Measurements from ENCODE around the gene GALNT9. TPM values are rescaled to one million over a fixed set of nuclear protein-coding genes. Genes with fewer than 3 reads are reported as not detected.

Gene GALNT9
- polyA plus RNA-seq, 2 of the 4 experiments (the other 2 are of a cell fraction): 0.66 to 2.8 TPM

DNA sequence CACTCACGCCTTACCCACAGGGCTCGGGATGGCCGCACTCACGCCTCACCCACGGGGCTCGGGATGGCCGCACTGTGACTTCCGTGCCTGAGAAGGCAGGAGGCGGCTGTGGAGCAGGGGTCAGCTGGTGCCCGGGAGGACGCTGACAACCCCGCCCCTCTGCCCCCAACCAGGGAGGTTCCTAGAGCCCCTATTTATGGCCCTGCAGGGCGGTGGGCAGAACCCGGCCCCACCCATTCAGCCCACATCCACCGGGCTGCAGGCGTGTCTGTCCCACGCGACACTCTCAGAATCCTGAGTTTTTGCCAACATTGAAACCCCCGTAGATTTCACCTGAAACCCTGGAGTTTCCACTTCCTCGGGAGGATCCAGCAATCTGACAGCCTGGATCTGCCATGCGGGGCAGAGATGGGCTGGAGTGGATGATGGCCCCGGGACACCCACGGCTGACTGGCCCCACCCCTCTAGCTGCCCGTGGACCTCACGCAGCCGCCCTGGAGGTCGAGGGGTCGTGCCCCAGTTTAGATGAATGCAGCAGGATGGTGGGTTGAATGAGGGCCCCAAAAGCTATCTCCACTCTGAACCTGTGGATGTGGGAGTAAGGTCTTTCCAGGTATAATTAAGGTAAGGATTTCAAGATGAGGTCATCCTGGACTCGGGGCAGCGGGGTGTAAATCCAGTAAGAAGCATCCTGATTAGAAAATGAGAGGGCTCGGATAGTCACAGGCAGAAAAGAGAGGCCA lies 20.4 kb downstream of the GALNT9 start:
- peaks cover 7% of the 10 kb centered on the region; the same call in 2 of the 3 replicates for H3K9me3 ChIP-seq
- H3K27ac ChIP-seq: no peak overlapping the region
- POLR2A ChIA-PET: no interaction called here
- ATAC-seq: no peak
- H3K4me1 ChIP-seq: no peaks in the 10 kb centered on the region
- CTCF ChIA-PET: interaction anchor here (0.7 kb wide), 1 partner anchor 134 kb away, joined by 3 read pairs; no protein-coding TSS in a partner anchor
- H3K4me2 ChIP-seq: no peak overlapping the region
- no peak for TF ChIP-seq ZSCAN20 (CRISPR knock-in tag; IDR thresholded peaks at IDR 0.05)
- TF ChIP-seq BHLHE40 (IDR thresholded peaks at IDR 0.05; ENCODE audit: low read depth, low read length): no peak
- TF ChIP-seq RAD21 (conservative IDR thresholded peaks at IDR 0.05 in 1 of 2, IDR thresholded peaks at IDR 0.05 in 1 of 2): no peak
- no peak for TF ChIP-seq EHF (CRISPR knock-in tag; IDR thresholded peaks at IDR 0.05)
- TF ChIP-seq RARB (CRISPR knock-in tag; IDR thresholded peaks at IDR 0.05): no peak
- WGBS (ENCODE audit: missing lambda C conversion rate): 72% methylated on average over 26 of the region's 31 CpGs
- no peak for DNase-seq (ENCODE audit: low read depth in 1 of 2, low spot score in 1 of 2)
- H3K4me3 ChIP-seq: no peak overlapping the region
- no peak for FAIRE-seq

DNA sequence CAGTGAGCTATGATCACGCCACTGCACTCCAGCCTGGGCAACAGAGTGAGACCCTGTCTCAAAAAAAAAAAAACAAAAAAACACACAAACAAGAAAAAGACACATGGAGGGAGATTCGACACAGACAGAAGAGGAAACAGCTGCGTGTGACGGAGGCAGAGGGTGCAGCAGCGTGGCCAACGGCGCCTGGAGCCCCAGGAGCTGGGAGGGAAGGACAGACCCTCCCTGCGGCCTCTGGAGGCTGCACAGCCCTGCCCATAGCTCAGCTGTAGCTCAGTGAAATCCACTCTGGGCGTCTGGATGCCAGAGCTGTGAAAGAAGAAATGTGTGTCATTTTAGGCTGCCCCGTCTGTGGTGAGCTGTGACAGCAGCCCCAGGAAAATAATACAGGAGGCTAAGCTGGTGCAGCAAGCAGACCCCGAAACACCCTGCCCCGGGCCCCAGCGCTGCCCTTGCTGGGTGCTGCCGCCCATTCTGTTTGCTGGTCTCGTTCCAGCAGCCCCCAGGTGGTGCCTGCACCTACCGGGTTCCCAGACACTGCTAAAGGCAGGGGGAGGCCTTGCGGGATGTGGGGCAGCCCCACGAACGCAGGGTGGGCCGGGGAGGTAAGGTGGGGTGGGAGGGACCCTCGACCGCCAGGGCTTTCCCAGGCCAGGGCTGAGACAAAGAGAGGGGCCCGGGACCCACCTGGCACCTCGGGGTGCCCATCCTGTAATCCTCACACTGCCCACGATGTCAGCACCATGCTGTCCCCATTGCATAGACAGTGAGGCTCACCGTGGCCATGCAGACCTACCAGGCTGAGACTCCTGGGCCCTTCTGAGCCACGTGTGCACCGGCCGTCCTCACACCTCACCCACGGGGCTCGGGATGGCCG lies 21.2 kb downstream of the GALNT9 start:
- POLR2A ChIA-PET: no interaction called here
- DNase-seq (ENCODE audit: low read depth in 1 of 2, low spot score in 1 of 2) (no peak), ATAC-seq (peak; percentile 39 to 46; a peak in 4 of 6 replicates), FAIRE-seq (no peak)
- no peaks in the 10 kb centered on the region for H3K4me1 ChIP-seq
- no peak overlapping the region for H3K4me3 ChIP-seq
- peaks cover 7% of the 10 kb centered on the region; the same call in 2 of the 3 replicates for H3K9me3 ChIP-seq
- H3K27ac ChIP-seq: no peak overlapping the region
- 55% methylated on average over 21 of the region's 32 CpGs for WGBS (ENCODE audit: missing lambda C conversion rate)
- no peak for TF ChIP-seq TP53 (CRISPR knock-in tag; IDR thresholded peaks at IDR 0.05)
- no peak for TF ChIP-seq RARB (CRISPR knock-in tag; IDR thresholded peaks at IDR 0.05)
- TF ChIP-seq HOXA7 (CRISPR knock-in tag; IDR thresholded peaks at IDR 0.05): no peak
- no peak for TF ChIP-seq SMC3 (IDR thresholded peaks at IDR 0.05)
- no peak for TF ChIP-seq MYC (IDR thresholded peaks at IDR 0.05; ENCODE audit: borderline replicate concordance, low read length)
- TF ChIP-seq GATA3 (IDR thresholded peaks at IDR 0.05; ENCODE audit: borderline replicate concordance): no peak
- no peak for TF ChIP-seq HDAC2 (IDR thresholded peaks at IDR 0.05)
- TF ChIP-seq ZFP36 (IDR thresholded peaks at IDR 0.05; ENCODE audit: borderline replicate concordance, partially characterized antibody): no peak
- TF ChIP-seq BHLHE40 (IDR thresholded peaks at IDR 0.05; ENCODE audit: low read depth, low read length): no peak
- no peak for TF ChIP-seq KDM1A (IDR thresholded peaks at IDR 0.05; ENCODE audit: low read depth)
- TF ChIP-seq, protein P1, sequence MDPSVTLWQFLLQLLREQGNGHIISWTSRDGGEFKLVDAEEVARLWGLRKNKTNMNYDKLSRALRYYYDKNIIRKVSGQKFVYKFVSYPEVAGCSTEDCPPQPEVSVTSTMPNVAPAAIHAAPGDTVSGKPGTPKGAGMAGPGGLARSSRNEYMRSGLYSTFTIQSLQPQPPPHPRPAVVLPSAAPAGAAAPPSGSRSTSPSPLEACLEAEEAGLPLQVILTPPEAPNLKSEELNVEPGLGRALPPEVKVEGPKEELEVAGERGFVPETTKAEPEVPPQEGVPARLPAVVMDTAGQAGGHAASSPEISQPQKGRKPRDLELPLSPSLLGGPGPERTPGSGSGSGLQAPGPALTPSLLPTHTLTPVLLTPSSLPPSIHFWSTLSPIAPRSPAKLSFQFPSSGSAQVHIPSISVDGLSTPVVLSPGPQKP (IDR thresholded peaks at IDR 0.05; ENCODE audit: low read depth, low read length): no peak
- TF ChIP-seq PHF8 (IDR thresholded peaks at IDR 0.05; ENCODE audit: borderline replicate concordance, low read depth): no peak
- no peak for TF ChIP-seq ZC3H11A (IDR thresholded peaks at IDR 0.05)
- TF ChIP-seq, protein P2, sequence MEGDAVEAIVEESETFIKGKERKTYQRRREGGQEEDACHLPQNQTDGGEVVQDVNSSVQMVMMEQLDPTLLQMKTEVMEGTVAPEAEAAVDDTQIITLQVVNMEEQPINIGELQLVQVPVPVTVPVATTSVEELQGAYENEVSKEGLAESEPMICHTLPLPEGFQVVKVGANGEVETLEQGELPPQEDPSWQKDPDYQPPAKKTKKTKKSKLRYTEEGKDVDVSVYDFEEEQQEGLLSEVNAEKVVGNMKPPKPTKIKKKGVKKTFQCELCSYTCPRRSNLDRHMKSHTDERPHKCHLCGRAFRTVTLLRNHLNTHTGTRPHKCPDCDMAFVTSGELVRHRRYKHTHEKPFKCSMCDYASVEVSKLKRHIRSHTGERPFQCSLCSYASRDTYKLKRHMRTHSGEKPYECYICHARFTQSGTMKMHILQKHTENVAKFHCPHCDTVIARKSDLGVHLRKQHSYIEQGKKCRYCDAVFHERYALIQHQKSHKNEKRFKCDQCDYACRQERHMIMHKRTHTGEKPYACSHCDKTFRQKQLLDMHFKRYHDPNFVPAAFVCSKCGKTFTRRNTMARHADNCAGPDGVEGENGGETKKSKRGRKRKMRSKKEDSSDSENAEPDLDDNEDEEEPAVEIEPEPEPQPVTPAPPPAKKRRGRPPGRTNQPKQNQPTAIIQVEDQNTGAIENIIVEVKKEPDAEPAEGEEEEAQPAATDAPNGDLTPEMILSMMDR (IDR thresholded peaks at IDR 0.05): no peak
- no peak for TF ChIP-seq NPAS2 (CRISPR knock-in tag; IDR thresholded peaks at IDR 0.05; ENCODE audit: borderline replicate concordance)
- TF ChIP-seq, protein P3, sequence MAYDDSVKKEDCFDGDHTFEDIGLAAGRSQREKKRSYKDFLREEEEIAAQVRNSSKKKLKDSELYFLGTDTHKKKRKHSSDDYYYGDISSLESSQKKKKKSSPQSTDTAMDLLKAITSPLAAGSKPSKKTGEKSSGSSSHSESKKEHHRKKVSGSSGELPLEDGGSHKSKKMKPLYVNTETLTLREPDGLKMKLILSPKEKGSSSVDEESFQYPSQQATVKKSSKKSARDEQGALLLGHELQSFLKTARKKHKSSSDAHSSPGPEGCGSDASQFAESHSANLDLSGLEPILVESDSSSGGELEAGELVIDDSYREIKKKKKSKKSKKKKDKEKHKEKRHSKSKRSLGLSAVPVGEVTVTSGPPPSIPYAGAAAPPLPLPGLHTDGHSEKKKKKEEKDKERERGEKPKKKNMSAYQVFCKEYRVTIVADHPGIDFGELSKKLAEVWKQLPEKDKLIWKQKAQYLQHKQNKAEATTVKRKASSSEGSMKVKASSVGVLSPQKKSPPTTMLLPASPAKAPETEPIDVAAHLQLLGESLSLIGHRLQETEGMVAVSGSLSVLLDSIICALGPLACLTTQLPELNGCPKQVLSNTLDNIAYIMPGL (CRISPR knock-in tag; IDR thresholded peaks at IDR 0.05; ENCODE audit: borderline replicate concordance): no peak
- no peak for TF ChIP-seq HEYL (CRISPR knock-in tag; IDR thresholded peaks at IDR 0.05)
- TF ChIP-seq ESRRA (IDR thresholded peaks at IDR 0.05; ENCODE audit: borderline replicate concordance, low read length): no peak
- H3K4me2 ChIP-seq: no peak overlapping the region
- CTCF ChIA-PET: interaction anchor here (0.5 kb wide), 1 partner anchor 422 kb away, joined by 3 read pairs; no protein-coding TSS in a partner anchor

Measured in A549 (cell line).